DMS 273 (cell line): ENCODE results near the gene CALM3.
"Not testable (repeated sequence)": the region's sequence is repeated elsewhere in the genome, so short reads cannot be mapped to it uniquely, and the experiment has no call there.

ENCODE experiments used
- DNase-seq: peaks from one replicate; lab custom pipeline; 2025; ENCODE audit not compliant: unreplicated experiment; lab: John Stamatoyannopoulos, UW

CALM3 gene

DNA sequence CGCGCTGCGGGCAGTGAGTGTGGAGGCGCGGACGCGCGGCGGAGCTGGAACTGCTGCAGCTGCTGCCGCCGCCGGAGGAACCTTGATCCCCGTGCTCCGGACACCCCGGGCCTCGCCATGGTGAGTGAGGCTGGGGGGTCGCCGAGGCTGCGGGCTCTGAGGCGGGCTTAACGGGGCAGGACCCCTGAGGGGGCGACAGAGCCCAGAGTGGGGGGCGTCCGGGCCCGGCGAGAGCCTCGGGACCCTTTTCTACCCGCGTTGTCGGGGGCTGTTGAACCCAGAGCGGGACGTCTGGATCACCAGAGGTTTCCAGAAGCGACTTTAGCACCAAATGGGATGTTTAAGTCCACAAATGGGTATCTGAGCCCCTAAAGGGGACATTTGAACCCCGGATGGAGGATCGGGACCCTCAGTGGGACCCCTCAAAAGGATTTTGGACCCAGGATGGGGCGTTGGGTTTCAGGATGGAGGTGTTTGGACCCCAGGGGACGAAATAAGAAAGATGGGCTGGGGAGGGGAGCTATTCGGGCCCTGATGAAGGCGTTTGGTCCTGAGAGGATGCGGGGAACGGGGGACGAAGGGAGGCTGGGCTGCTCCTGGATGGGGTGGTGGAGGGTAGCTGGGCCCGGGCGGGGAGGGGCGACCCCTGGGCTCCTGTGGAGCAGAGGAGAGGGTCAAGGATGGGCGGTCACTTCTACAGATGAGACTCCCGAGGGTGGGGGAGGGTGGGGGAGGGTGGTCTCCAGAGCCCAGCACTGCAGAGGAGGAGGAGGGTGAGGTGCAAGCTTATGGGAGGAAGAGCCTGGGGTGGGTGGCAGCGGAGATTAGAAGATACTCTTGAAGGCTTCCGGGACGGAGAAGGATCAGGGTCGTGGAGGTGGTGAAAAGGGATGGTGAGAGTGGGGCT is at the start of gene CALM3:
Gene CALM3, plus strand, starts transcription at position 13 of the 907 bp plus-strand sequence. Its CDS starts 105 bp downstream, at position 118.
- DNase-seq: no peak

DNA sequence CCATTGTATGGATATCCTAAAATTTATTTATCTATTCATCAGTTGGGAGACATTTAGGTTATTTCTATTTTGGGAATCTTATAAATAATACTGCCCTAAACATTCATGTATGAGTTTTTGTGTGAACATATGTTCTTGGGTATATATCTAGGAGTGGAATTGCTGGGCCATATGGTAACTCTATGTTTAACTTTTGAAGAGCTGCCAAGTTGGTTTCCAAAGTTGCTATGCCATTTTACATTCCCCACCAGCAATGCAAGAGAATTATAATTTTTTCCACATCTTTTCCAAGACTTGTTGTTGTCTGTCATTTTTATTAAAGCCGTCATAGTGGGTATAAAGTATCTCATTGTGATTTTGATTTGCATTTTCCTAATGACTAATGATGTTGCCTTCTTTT is 48.2 kb upstream of the CALM3 start:
- peak; percentile 83 for DNase-seq

DNA sequence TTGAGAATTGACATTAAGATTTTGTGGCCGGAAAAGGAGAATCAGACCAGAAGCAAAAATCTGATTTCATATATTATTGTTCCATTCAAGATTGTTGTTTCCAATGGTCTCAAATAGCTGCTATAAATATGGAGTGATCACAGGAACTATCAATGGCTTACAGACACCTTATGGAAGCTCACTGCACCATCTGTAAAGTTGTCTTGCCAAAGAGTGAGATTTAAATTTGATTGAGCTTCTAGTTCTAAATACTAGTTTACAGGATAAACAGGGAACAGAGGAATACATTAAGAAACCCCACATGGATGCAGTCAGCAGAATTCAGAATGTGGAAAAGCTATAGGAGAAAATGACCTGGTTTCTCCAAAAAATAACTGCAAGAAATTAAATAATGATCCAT is 47.0 kb upstream of the CALM3 start:
- no peak for DNase-seq

DNA sequence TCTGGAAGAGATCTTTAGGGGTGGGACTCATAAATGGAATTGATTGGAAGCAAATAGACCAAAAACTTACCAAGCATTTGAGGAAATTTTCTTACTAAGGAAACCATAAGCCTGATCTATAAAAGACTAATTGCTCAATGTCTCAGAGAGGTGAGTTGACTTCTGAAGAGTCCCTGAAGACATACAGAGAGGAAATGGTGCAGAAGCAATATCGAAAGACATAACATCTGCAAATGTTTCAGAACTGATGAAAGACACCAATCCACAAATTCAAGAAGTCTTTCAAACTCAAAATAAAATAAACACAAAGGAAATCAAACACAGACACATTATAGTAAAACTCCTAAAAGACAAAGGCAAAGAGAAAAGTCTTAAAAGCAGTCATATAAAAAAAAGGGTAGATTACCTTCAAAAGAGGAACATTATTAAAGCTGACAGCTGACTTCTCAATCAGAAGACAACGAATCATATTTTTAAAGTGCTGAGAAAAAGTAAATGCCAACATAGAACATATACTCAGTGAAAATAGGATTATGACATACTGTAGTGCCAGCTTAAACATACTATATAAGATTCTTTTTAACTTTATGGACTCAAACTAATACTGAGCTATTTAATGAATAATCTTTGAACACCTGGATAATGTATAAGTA is 45.4 kb upstream of the CALM3 start:
- DNase-seq: no peak

DNA sequence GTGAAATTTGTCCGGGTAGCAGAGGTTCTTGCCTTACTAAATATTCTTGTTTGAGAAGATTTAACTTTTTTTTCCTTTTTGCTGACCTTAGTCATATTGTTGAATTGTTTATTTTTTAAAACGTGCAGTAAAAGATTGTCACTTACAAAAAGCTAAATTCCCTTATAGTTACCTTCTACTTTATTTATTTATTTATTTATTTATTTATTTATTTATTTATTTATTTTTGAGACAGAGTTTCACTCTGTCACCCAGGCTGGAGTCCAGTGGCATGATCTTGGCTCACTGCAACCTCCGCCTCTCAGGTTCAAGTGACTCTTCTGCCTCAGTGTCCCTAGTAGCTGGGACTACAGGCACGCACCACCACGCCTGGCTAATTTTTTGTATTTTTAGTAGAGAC is 44.7 kb upstream of the CALM3 start:
- not testable (repeated sequence) for DNase-seq

DNA sequence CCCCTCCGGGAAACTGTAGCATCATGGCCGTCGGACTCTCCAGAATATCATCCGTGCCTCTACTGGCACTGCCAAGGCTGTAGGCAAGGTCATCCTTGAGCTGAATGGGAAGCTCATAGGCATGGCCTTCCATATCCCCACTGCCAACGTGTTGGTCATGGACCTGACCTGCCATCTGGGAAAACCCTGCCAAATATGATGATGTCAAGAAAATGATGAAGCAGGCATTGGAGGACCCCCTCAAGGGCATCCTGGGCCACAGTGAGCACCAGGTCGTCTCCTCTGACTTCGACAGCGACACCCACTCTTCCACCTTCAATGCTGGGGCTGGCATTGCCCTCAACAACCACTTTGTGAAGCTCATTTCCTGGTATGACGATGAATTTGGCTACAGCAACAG is 41.9 kb upstream of the CALM3 start:
- DNase-seq: no peak

DNA sequence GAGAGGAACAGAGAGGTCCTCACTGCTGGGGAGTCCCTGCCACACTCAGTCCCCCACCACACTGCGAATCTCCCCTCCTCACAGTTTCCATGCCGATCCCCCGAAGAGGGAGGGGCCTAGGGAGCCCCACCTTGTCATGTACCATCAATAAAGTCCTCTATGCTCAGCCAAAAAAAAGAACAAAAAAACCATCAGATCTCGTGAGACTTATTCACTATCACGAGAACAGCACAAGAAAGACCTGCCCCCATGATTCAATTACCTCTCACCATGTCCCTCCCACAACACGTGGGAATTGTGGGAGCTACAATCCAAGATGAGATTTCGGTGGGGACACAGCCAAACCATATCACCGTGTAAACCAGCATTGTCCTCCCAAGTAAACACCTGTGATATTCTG is 41.5 kb upstream of the CALM3 start:
- not testable (repeated sequence) for DNase-seq

DNA sequence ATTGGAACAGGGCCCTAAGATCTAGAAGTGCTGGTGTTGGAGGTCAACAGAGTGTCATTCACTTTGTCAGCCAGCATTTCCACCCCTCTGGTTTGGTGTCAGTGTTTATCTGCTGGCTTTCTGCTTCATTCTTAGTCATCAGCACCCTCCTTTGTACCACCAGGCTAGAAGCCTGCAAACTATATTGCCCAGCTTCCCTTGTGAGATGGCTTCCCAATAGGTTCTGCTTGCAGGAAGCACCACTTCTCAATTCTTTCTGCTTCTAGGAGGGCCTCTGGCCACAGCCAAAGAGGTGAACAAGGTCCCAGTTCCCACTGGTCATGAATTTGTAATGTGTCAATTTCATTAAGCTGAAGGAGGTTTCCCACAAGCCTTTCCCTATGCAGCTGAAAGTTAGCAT is 36.4 kb upstream of the CALM3 start:
- DNase-seq: no peak

DNA sequence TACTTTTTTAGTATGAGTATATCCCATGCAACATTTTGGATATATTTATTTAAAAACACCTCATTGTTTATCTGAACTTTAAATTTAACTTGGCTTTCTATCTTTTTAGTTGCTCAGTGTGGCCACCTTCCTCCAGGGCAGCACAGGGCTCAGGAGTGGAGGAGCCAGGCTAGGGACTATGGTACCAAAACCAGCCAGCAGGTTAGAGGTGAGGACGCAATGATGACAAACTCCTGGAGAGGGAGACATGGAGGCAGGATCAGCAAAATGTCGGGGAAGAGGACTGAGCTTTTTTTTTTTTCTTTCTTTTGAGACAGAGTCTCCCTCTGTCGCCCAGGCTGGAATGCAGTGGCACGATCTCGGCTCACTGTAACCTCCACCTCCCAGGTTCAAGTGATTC is 29.6 kb upstream of the CALM3 start:
- peak; percentile 79 for DNase-seq

DNA sequence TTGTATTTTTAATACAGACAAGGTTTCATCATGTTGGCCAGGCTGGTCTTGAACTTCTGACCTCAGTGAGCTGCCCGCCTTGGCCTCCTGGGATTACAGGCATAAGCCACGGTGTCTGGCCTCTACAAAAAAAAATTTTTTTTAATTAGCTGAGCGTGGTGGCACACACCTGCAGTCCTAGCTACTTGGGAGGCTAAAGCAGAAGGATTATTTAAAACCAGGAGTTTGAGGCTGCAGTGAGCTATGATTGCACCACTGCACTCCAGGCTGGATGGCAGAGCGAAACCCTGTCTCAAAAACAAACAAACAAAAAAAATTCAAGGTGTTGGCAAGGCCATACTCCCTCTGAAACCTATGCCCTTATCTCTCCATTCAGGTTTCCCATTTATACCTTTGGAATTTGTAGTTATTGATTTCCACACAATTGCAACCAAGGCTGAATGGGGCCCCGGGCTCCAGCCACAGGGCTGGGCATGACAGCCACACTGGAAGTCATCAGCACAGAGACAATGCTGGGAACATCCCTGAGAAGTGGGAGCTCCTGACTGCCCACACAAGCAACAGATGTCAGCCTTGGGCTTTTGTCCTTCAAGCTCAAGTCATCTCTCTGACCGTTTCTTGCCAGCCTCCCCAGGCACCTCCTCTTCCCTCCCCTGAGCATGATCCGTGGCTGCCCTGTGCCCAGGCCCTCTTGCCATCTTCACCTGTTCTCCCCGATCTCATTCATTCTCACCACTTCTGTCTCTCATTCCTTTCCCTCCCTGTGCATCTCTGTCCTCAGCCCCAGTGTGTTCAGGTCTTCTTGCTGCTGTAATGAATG is 27.2 kb upstream of the CALM3 start:
- no peak for DNase-seq

DNA sequence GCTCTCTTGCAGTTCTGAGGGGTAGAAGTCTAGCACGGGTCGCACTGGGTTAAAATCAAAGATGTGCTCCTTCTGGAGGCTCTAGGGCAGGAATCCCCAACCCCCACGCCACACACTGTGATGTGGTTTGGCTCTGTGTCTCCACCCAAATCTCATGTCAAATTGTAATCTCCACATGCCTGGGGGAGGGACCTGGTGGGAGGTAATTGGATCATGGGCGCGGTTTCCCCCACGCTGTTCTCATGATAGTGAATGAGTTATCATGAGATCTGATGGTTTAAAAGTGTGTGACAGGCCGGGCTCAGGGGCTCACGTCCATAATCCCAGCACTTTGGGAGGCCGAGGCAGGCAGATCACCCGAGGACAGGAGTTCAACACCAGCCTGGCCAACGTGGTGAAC is 26.6 kb upstream of the CALM3 start:
- DNase-seq: no peak

DNA sequence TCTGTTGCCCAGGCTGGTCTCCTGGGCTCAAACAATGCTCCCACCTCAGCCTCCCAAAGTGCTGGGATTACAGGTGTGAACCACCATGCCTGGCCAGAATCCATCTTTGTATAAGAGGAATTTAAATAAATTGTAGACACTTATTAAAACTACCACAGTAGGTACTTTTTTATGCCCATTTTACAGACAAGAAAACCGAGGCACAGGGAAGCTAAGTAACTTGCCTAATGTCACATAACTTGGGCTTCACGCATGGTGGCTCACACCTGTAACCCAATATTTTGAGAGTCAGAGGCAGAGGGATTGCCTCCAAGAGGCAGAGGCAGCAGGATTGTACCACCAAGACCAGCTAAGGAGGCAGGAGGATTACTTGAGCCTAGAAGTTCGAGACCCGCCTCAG is 22.7 kb upstream of the CALM3 start:
- DNase-seq: no peak

DNA sequence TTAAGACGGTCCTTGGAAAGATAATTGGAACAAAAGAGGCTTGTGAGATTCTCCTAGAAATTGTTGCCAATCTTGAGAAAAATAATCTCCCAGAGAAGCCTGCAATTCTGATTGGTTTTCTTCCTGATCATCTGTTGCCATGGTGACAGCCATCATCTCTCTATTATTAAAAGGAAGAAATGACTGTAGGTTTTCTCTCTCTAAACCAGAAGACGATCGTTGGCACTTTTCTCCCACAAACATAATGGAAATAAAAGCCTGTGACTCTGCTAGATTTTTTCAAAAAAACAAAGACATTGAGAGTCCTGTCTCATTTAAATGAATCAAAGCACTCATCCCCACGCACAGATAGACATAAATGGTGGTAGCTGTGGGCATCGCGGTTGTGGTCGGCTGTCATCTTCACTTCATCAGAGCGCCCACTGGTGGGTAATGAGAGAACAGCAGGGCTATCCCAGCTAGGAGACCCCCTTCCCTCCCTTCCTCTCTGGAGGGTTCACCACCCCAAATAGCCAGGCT is 21.7 kb upstream of the CALM3 start:
- DNase-seq: peak; percentile 76

DNA sequence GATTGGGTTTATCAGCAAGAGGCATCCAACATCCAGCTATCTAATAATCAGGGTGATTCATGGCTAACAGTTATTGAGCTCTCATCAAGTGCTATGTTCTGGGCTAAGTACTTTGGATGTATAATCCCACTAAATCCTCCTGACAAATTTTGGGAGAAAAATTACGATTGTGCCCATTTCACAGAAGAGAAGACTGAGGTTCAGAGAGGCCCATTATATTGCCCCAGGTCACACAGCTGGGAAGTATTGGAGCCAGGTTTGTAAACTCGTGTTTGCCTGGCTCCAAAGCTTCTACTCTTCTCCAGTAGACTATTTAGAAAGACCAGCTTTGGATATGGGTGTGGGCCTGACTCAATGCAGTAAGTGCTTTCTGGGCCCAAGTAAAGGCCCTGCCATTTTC is 20.9 kb upstream of the CALM3 start:
- DNase-seq: no peak

DNA sequence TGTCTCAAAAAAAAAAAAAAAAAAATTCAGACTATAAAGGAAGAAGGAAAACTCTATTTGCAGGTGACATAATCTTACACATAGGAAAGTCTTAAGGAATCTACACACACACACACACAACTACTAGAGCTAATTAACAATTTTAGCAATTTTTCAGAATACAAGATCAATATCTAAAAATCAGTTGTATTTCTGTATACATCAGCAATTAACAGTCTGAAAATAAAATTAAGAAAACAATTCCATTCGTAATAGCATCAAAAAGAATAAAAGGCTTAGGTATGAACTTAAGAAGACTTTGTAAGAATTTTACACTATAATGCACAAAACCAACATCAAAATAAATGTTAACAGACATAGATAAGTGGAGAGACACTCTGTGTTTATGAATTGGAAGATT is 15.6 kb upstream of the CALM3 start:
- DNase-seq: no peak

DNA sequence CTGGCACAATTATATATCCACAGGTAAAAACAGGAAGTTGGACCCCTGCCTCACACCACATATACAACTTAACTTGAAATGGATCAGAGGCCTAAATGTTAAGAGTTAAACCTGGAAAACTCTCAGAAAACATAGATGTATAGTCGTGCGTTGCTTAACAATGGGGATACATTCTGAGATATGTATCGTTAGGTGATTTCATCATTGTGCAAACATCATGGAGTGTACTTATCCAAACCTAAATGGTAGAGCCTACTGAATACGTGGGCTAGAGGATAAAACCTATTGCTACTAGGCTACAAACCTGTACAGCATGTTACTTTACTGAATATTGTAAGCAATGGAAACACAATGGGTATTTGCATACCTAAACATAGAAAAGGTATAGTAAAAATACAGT is 14.8 kb upstream of the CALM3 start:
- no peak for DNase-seq

DNA sequence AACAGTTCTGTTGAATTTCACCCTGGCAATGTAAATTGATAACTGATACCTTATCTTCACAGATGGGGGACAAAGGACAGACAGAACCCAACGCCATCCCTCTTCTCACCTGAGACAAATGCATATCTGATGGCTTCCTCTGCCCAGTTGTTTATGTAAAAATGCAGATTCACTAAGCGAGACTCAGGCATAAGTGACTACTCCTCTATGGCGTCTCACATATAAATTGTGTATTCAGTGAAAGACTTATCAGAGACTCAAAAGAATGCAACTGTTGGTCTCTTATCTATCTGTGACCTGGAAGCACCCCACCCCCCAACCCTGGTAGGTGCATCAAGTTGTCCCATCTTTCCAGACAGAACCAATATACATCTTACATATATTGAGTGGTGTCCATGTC is 13.3 kb upstream of the CALM3 start:
- no peak for DNase-seq

DNA sequence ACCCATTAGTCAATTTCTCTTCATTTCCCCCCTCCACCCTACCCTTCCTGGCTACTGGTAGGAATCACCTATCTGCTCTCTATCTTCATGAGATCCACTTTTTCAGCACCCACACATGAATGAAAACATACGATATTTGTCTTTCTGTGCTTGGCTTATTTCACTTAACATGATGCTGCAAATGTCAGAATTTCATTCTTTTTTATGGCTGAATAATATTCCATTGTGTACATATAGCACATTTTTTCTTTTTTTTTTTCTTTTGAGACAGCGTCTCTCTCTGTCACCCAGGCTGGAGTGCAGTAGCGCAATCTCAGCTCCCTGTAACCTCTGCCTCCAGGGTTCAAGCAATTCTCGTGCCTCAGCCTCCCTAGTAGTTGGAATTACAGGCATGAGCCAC is 9.9 kb upstream of the CALM3 start:
- DNase-seq: no peak

DNA sequence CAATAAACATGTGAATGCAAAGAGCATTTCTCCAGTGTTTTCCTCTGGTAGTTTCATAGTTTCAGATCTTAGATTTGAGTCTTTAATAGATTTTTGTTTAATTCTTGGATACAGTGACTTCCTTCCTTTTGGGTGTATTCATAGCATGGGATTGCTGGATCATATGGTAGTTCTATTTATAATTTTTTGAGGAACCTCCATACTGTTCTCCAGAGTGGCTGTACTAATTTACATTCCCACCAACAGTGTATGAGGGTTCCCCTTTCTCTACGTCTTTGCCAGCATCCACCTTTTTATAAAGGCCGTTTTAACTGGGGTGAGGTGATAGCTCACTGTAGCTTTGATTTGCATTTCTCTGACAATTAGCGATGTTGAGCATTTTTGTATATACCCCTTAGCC is 9.3 kb upstream of the CALM3 start:
- no peak for DNase-seq

DNA sequence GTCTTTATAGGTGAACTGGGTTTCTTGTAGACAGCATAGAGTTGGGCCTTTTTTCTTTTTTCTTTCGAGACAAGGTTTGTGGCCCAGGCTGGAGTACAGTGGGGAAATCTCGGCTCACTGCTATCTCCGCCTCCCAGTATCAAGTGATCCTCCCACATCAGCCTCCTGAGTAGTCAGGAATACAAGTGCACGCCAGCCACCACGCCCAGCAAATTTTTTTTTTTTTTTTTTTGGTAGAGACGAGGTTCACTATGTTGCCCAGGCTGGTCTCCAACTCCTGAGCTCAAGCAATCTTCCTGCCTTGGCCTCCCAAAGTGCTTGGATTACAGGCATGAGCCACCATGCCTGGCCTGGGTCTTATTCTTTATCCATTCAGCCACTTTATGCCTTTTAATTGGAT is 5.1 kb upstream of the CALM3 start:
- DNase-seq: no peak

DNA sequence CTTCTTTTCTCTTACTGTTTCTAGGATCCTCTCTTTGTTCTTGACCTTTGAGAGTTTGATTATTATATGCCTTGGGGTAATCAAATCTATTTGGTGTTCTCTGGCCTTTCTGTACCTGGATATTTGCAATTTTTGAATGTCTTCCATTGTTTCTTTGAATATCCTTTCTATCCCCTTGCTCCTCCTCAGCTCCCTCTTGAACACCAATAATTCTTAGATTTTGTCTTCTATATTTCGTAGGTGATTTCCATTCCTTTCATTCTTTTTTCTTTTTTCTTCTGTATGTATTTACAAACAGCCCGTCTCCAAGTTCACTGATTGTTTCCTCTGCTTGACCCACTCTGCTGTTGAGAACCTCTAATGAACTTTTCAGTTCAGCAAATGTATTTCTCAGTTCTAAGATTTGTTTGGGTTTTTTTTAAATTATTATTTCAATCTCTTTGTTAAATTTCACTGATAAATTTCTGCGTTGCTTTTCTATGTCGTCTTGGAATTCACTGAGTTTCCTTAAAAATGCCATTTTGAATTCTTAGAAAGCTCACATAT is 2.7 kb upstream of the CALM3 start:
- no peak for DNase-seq
